Mesothelial cell of epicardium (in vitro differentiated cells): ENCODE measurements around the gene SMTN. TPM values are rescaled to one million over a fixed set of nuclear protein-coding genes. Genes with fewer than 3 reads are reported as not detected.
"Not testable (repeated sequence)": the region's sequence is repeated elsewhere in the genome, so short reads cannot be mapped to it uniquely, and the experiment has no call there.

Experiments
- DNase-seq, 2 experiments: peaks; one replicate each; pipeline ENCODE4 v3.0.0; 2021; ENCODE audit warnings: low spot score in 2 of 2; ENCODE audit not compliant: unreplicated experiment in 2 of 2
- H3K27ac Mint-ChIP-seq: 2 replicates; pipeline ENCODE4 v1.8.0; 2021; ENCODE audit warnings: mixed read lengths
- H3K27me3 Mint-ChIP-seq: 2 replicates; pipeline ENCODE4 v1.8.0; 2021; ENCODE audit warnings: low read depth, mixed read lengths
- H3K36me3 Mint-ChIP-seq: 2 replicates; pipeline ENCODE4 v1.8.0; 2021; ENCODE audit warnings: mixed read lengths
- H3K4me1 Mint-ChIP-seq: 2 replicates; pipeline ENCODE4 v1.8.0; 2021; ENCODE audit warnings: mixed read lengths
- H3K4me3 Mint-ChIP-seq: 2 replicates; pipeline ENCODE4 v1.8.0; 2021; ENCODE audit warnings: mild to moderate bottlenecking, moderate library complexity, mixed read lengths
- H3K9me3 Mint-ChIP-seq: 2 replicates; pipeline ENCODE4 v1.8.0; 2021; ENCODE audit warnings: mixed read lengths
- total RNA-seq: library from RNA; stranded (reverse); gene quantifications from 3 replicates; pipeline ENCODE4 v1.2.1, GENCODE V29; 2021
- TF ChIP-seq, protein P1 (sequence below): fragments of 200-600 bp; sonication (generic); IDR thresholded peaks from one replicate; pipeline ENCODE4 v1.5.0; 2021; ENCODE audit warnings: antibody characterized with exemption; ENCODE audit not compliant: unreplicated experiment

Gene SMTN
- total RNA-seq, 1 donor from 2014 or later, result 67.0 TPM

DNA sequence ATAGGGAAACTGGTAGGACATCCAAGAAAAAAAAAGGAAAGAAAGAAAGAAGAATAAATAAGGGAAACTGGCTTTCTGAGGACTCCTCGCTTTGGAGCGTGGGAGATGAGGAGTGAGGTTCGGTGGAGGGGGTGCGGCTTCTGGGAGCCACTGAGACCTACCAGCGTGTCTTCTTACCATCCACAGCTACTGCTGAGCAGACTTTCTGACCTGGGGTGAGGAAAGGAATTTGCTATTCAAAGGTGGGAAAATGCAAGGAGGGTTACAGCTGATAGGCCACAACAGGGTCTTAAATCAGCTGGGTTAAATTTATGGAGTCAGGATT, 26.7 kb downstream of the SMTN start:
- Mint-ChIP-seq H3K27ac (peak overlapping the region; percentile 47), H3K4me3 (peak overlapping the region; percentile 71), H3K36me3 (peaks cover 2% of the 10 kb centered on the region), H3K9me3 (no peaks in the 10 kb centered on the region), H3K27me3 (peaks cover 2% of the 10 kb centered on the region), H3K4me1 (peaks cover 6% of the 10 kb centered on the region)
- no peak for DNase-seq
- TF ChIP-seq, protein P1, sequence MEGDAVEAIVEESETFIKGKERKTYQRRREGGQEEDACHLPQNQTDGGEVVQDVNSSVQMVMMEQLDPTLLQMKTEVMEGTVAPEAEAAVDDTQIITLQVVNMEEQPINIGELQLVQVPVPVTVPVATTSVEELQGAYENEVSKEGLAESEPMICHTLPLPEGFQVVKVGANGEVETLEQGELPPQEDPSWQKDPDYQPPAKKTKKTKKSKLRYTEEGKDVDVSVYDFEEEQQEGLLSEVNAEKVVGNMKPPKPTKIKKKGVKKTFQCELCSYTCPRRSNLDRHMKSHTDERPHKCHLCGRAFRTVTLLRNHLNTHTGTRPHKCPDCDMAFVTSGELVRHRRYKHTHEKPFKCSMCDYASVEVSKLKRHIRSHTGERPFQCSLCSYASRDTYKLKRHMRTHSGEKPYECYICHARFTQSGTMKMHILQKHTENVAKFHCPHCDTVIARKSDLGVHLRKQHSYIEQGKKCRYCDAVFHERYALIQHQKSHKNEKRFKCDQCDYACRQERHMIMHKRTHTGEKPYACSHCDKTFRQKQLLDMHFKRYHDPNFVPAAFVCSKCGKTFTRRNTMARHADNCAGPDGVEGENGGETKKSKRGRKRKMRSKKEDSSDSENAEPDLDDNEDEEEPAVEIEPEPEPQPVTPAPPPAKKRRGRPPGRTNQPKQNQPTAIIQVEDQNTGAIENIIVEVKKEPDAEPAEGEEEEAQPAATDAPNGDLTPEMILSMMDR, result no peak

DNA sequence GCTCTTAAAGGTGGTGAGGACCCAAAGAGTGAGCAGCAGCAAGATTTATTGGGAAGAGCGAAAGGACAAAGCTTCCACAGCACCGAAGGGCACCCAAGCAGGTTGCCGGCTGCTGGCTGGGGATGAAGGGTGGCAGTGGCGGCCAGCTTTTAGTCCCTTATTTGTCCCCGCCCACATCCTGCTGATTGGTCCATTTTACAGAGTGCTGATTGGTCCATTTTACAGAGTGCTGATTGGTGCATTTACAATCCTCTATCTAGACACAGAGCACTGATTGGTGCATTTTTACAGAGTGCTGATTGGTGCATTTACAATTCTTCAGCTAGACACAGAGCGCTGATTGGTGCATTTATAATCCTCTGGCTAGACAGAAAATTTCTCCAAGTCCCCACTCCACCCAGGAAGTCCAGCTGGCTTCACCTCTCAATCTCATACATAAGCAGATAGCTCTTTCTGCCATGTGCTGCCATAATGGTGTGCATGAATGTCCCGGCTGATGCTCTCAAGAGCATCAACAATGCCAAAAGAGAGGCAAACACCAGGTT, 31.5 kb downstream of the SMTN start:
- not testable (repeated sequence) for H3K27me3 Mint-ChIP-seq, H3K9me3 Mint-ChIP-seq, H3K4me3 Mint-ChIP-seq, H3K36me3 Mint-ChIP-seq, H3K4me1 Mint-ChIP-seq, H3K27ac Mint-ChIP-seq, DNase-seq

DNA sequence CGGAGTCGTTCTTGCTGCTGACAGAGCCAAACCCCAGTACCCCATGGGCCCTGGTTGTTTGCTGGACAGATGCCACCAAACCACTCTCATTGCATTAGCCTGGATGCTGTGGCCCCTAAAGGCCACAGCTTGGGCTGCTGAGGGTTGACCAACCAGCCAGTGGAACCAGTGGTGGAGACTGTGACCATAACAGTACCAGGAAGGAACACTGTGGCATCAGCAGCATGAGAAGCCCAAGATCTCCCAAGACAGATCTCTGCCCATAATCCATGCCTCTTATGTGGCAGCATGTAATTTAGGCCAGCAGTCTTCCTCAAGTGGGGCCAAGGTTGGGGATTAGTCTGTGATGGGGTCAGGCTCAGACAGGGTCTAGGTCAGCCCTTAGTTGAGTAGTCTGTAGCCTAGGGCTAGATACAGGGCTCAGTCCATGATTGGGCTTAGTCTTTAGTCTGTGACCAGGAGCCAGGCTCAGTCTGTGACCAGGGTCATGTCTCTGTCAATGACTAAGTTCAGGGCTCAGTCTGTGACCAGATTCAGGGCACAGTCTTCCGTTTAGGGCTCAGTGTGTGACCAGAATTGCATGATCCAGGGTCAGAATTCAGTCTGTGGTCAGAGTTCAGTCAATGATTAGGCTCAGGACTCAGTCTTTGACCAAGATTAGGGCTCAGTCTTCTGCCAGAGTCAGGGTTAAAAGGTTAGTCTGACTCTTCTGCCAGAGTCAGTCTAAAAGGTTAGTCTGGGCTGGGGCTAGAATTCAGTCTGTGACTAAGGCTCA, 37.1 kb downstream of the SMTN start:
- Mint-ChIP-seq H3K9me3 (no peaks in the 10 kb centered on the region), H3K27ac (no peak overlapping the region), H3K36me3 (no peaks in the 10 kb centered on the region), H3K4me3 (no peak overlapping the region), H3K4me1 (peaks cover 9% of the 10 kb centered on the region), H3K27me3 (no peaks in the 10 kb centered on the region)
- DNase-seq, result no peak
- TF ChIP-seq, protein P1, result no peak

DNA sequence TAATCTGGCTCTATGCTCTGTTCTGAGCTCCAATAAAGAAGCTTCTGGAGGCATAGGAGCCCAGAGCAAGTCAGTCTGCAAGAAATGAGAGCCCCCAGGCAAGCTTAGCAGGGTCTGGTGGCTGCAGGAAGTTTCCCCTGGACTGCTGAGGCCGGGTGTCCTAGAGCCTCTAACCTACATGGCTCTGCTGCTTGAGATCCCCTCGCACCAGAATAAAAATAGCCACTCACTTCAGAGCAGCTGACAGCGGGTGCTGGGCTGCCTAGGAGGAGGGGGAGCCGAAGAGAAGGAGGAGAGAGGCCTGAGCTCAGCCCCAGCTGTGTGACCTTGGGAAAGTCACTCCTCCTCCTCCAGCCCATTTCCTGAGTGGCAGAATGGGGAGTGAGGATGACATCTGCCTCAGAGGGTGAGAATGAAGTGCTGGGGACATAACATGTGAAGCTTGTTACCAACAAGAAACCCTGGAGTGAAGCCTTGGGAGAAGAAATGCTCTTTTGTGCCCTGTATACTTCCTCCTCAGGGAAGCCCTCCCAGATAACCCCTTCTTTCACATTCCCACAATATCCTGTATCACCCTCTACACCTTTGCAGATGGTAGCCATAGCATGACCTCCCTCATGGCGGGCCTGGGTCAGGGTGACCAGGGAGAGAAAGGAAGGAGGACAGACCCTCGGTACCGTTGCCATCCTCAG, 38.1 kb downstream of the SMTN start:
- Mint-ChIP-seq H3K27ac (no peak overlapping the region), H3K9me3 (no peaks in the 10 kb centered on the region), H3K4me1 (peaks cover 16% of the 10 kb centered on the region), H3K36me3 (no peaks in the 10 kb centered on the region), H3K27me3 (no peaks in the 10 kb centered on the region), H3K4me3 (no peak overlapping the region)
- no peak for DNase-seq
- TF ChIP-seq, protein P1, result no peak

DNA sequence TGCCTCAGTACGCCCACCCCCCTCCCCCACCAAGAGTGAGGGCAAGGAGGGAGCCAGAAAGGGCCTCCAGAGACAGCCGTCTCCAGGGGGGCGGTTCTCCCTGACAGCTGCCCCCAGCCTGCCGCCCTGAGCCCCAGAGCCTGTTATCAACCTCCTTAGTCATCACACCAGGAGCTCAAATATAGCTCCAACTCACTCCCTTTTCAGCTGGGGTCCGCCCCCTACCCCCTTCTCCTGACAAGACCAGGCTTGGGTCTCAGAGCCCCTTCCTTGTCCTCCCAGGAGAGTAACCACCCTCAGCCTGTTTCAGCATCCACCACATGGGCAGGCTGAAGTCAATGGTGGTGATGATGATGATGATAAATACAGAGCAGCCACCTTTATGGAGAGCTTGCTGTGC, 39.1 kb downstream of the SMTN start:
- H3K27me3 Mint-ChIP-seq, result no peaks in the 10 kb centered on the region
- no peak for DNase-seq
- H3K4me1 Mint-ChIP-seq, result peaks cover 16% of the 10 kb centered on the region
- TF ChIP-seq, protein P1, result no peak
- no peaks in the 10 kb centered on the region for H3K9me3 Mint-ChIP-seq
- H3K27ac Mint-ChIP-seq, result no peak overlapping the region
- H3K36me3 Mint-ChIP-seq, result no peaks in the 10 kb centered on the region
- H3K4me3 Mint-ChIP-seq, result no peak overlapping the region

DNA sequence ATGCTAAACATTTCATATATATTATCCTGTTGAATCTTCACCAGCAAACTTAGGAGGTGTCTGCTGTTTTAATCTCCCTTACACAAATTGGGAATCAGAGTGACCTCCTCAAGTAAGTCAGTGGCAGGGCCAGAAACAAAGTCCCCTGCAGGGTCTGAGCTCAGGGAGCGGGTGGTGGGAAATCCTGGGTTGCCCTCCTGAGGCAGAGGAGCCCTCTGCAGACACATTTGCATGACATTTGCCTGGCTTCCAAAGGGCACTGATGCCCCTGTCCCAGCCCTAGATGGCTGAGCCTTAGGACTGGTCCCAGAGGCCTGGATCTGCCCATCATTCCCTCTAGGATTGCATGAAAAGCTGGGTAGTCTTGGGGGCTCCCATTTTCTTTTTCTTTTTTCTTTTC, 39.5 kb downstream of the SMTN start:
- no peak for DNase-seq
- Mint-ChIP-seq H3K36me3 (no peaks in the 10 kb centered on the region), H3K27me3 (no peaks in the 10 kb centered on the region), H3K9me3 (no peaks in the 10 kb centered on the region), H3K4me1 (peaks cover 16% of the 10 kb centered on the region), H3K27ac (no peak overlapping the region), H3K4me3 (no peak overlapping the region)
- TF ChIP-seq, protein P1, result no peak
